ENCODE data around the gene UGT2B7. TPM values are rescaled to one million over a fixed set of nuclear protein-coding genes. Genes with fewer than 3 reads are reported as not detected.

Gene UGT2B7
- total RNA-seq (2014; rRNA removed; shearing (Covaris generic)) (not detected in 2 replicates), polyA plus RNA-seq (2016; fragmentation: Nextera tagmentation; extraction: Ambion mirVana) (not detected in 2 replicates)
- long read RNA-seq, result 0 reads

- H3K4me3 Mint-ChIP-seq, result no peak within 1 kb of the TSS
- H3K27ac Mint-ChIP-seq, result peak within 1 kb of the TSS; percentile 35; the same call in 1 of the 2 replicates
- H3K36me3 ChIP-seq (ENCODE audit: insufficient read depth), result no peaks in the 10 kb centered on the region
- no peak for TF ChIP-seq ZNF331 (CRISPR knock-in tag; IDR thresholded peaks at IDR 0.05; ENCODE audit: low read depth)
- no peak for TF ChIP-seq ETS1 (IDR thresholded peaks at IDR 0.05)
- TF ChIP-seq REST (IDR thresholded peaks at IDR 0.05; ENCODE audit: unreplicated experiment), result no peak
- no peak for TF ChIP-seq EZH2 (IDR thresholded peaks at IDR 0.05; ENCODE audit: low read depth, unreplicated experiment)
- no peak within 1 kb of the TSS for H3K27ac ChIP-seq (ENCODE audit: low read depth)
- H3K36me3 Mint-ChIP-seq (ENCODE audit: low read depth), result no peaks in the 10 kb centered on the region
- no peaks in the 10 kb centered on the region for H3K4me1 ChIP-seq (ENCODE audit: insufficient read depth)
- no peak within 1 kb of the TSS for H2AFZ ChIP-seq
- ATAC-seq (no peak), DNase-seq (ENCODE audit: low spot score) (no peak)
- no peaks in the 10 kb centered on the region for H3K27me3 ChIP-seq (ENCODE audit: insufficient read depth)
- no peak within 1 kb of the TSS for H3K4me3 ChIP-seq
- H3K79me2 ChIP-seq (replicated peaks; ENCODE audit: insufficient read depth), result no peaks in the 10 kb centered on the region
- peaks cover 3% of the 10 kb centered on the region; the same call in 1 of the 3 replicates for H3K4me1 Mint-ChIP-seq
- H4K20me1 ChIP-seq (replicated peaks; ENCODE audit: insufficient read depth), result no peaks in the 10 kb centered on the region
- H3F3A ChIP-seq (replicated peaks; ENCODE audit: low read depth), result no peaks in the 10 kb centered on the region
- H3K27me3 Mint-ChIP-seq (ENCODE audit: insufficient read depth, low read depth, poor library complexity), result no peaks in the 10 kb centered on the region
- no peak within 1 kb of the TSS for H3K4me2 ChIP-seq
- no peaks in the 10 kb centered on the region for H3K9me3 Mint-ChIP-seq
- H3K9me2 ChIP-seq (ENCODE audit: insufficient read depth), result peaks cover 7% of the 10 kb centered on the region; the same call in 1 of the 2 replicates
Measured at GRCh38 chr4:69096111-69096656, at the start of gene UGT2B7. Gene UGT2B7, plus strand, starts transcription at chr4:69096474. Its CDS starts 47 bp downstream, at chr4:69096521.

GRCh38 chr4:69049860-69050259 is 46.4 kb upstream of the UGT2B7 start:
- Mint-ChIP-seq H3K4me3 (no peak overlapping the region), H3K27me3 (ENCODE audit: insufficient read depth, low read depth, poor library complexity) (peaks cover 1% of the 10 kb centered on the region), H3K9me3 (no peaks in the 10 kb centered on the region; the same call in 2 of the 3 replicates), H3K36me3 (ENCODE audit: low read depth) (peaks cover 5% of the 10 kb centered on the region; the same call in 1 of the 3 replicates), H3K4me1 (peaks cover 11% of the 10 kb centered on the region; the same call in 2 of the 3 replicates), H3K27ac (no peak overlapping the region)
- no peaks in the 10 kb centered on the region for H3K79me2 ChIP-seq (replicated peaks; ENCODE audit: insufficient read depth)
- no peaks in the 10 kb centered on the region for H3K9me2 ChIP-seq (ENCODE audit: insufficient read depth)
- DNase-seq (ENCODE audit: low spot score), result no peak
- no peak overlapping the region for H2AFZ ChIP-seq
- no peak for ATAC-seq
- H3K36me3 ChIP-seq (ENCODE audit: insufficient read depth), result no peaks in the 10 kb centered on the region
- H3K27ac ChIP-seq (ENCODE audit: low read depth), result no peak overlapping the region
- no peaks in the 10 kb centered on the region for H3K27me3 ChIP-seq (ENCODE audit: insufficient read depth)
- H3F3A ChIP-seq (replicated peaks; ENCODE audit: low read depth), result no peaks in the 10 kb centered on the region
- no peak overlapping the region for H3K4me2 ChIP-seq
- no peaks in the 10 kb centered on the region for H4K20me1 ChIP-seq (replicated peaks; ENCODE audit: insufficient read depth)
- no peak overlapping the region for H3K4me3 ChIP-seq
- H3K4me1 ChIP-seq (ENCODE audit: insufficient read depth), result no peaks in the 10 kb centered on the region; the same call in 1 of the 2 replicates
- TF ChIP-seq POLR2AphosphoS5 (IDR thresholded peaks at IDR 0.05; ENCODE audit: low read depth) (no peak), STAT1 (IDR thresholded peaks at IDR 0.05; ENCODE audit: unreplicated experiment) (no peak), CREB1 (CRISPR knock-in tag; IDR thresholded peaks at IDR 0.05; ENCODE audit: low read depth) (no peak), NANOG (IDR thresholded peaks at IDR 0.05; ENCODE audit: borderline replicate concordance) (no peak), EZH2 (IDR thresholded peaks at IDR 0.05; ENCODE audit: low read depth, unreplicated experiment) (no peak), JUNB (IDR thresholded peaks at IDR 0.05; ENCODE audit: unreplicated experiment) (no peak), ZNF331 (CRISPR knock-in tag; IDR thresholded peaks at IDR 0.05; ENCODE audit: low read depth) (no peak), EZH2phosphoT487 (IDR thresholded peaks at IDR 0.05; ENCODE audit: unreplicated experiment) (no peak), ZNF114 (CRISPR knock-in tag; IDR thresholded peaks at IDR 0.05) (no peak), ETS1 (IDR thresholded peaks at IDR 0.05) (no peak)

All from GM23338 (cell line).